ENCODE results near the gene TMEM131L.
"Not testable (repeated sequence)": the region's sequence is repeated elsewhere in the genome, so short reads cannot be mapped to it uniquely, and the experiment has no call there.

TMEM131L gene

GRCh38 chr4:153603835-153604234, 137.7 kb downstream of the TMEM131L start:
- FAIRE-seq (no peak), DNase-seq (ENCODE audit: insufficient read length) (no peak)
- no peak for TF ChIP-seq POLR2AphosphoS5 (IDR thresholded peaks at IDR 0.05; ENCODE audit: low read depth, low read length)
- no peak for TF ChIP-seq TAF1 (IDR thresholded peaks at IDR 0.05; ENCODE audit: borderline replicate concordance, low read depth, low read length)
- TF ChIP-seq POLR2A (IDR thresholded peaks at IDR 0.05; ENCODE audit: low read depth, low read length) = no peak

DNA sequence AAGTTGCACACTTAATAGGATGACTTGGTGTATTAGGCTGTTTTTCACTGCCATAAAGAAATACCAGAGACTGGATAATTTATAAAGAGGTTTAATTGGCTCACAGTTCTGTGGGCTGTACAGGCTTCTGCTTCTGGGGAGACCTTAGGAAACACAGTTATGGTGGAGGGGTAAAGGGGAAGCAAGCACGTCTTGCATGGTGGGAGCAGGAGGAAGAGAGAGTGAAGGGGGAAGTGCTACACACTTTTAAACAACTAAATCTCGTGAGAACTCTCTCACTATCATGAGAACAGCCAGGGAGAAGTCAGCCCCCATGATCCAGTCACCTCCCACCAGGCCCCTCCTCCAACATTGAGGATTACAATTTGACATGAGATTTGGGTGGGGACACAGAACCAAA, 142.9 kb downstream of the TMEM131L start:
- FAIRE-seq; DNase-seq (ENCODE audit: insufficient read length): not testable (repeated sequence)

DNA sequence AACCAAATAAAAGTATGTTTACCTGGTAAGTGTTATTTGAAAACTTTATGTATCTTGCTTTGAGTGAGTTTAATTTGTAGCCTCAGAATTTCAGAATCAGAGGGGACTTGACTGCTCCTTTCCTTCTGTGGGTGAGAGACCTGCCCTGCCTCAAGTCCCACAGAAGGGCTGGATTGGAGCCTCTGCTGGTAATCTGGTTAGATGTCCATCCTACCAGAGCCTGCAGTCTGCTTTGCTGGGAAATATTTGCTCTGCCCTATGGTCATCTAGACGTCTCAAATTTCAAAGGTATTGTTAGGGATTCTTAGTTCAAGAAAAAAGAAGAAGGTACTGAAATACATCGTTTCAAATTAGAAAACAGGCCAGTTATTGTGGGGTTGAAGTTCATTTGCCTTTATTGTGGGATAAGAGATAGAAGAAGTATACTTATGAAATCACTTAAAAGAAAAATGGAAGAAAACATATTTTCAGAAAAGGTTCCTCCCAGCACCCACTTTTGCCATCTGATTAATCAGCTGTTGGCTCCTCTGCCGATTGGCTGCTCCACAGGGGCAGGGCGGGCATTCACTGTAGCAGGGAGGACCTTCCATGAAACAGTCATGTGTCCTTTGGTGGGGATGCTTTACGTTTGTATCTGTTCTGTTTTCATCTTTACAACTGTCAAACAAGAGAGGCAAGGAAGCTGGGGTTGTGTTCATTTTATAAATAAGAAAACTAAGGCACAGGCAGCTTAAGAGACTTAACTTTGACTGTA, 144.6 kb downstream of the TMEM131L start:
- no peak for FAIRE-seq
- DNase-seq (ENCODE audit: insufficient read length) = no peak
- TF ChIP-seq POLR2A (IDR thresholded peaks at IDR 0.05; ENCODE audit: low read depth, low read length) (no peak), POLR2AphosphoS5 (IDR thresholded peaks at IDR 0.05; ENCODE audit: low read depth, low read length) (no peak), TAF1 (IDR thresholded peaks at IDR 0.05; ENCODE audit: borderline replicate concordance, low read depth, low read length) (no peak)

GRCh38 chr4:153611679-153612078, 145.5 kb downstream of the TMEM131L start:
- no peak for FAIRE-seq

GRCh38 chr4:153612878-153613277, 146.7 kb downstream of the TMEM131L start:
- TF ChIP-seq TAF1 (IDR thresholded peaks at IDR 0.05; ENCODE audit: borderline replicate concordance, low read depth, low read length) = no peak
- DNase-seq (ENCODE audit: insufficient read length) (no peak), FAIRE-seq (no peak)

More at GRCh38 chr4:153611679-153612078, 145.5 kb downstream of the TMEM131L start:
- TF ChIP-seq TAF1 (IDR thresholded peaks at IDR 0.05; ENCODE audit: borderline replicate concordance, low read depth, low read length) = no peak
- TF ChIP-seq POLR2A (IDR thresholded peaks at IDR 0.05; ENCODE audit: low read depth, low read length) = no peak
- no peak for TF ChIP-seq POLR2AphosphoS5 (IDR thresholded peaks at IDR 0.05; ENCODE audit: low read depth, low read length)
- no peak for DNase-seq (ENCODE audit: insufficient read length)

DNA sequence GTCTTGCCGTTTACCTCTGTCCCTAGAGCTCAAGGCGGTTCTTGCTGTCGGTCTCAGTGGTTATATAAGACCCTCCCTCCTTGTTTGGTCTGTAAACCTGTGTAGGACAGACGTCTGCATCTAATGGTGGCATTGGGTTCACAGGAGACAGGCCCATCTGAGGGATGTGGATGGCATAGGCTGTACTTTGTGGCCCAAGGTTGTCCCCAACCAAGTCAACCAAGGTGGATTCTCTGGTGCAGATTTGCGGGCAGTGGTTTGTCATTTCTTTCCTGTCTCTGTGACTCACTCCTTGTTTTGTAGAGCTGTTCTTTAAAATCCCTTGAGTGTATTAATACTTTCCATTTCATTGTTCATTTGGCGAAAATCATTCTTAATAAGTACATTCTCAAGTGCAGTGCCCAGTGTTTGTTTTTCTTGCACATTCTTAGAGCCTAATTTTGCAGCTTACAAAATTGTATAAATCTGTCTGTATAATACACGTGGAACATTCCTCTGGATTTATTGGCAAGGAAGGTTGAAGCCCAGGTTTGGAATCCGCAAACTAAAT, 149.9 kb downstream of the TMEM131L start:
- FAIRE-seq = no peak
- no peak for TF ChIP-seq POLR2A (IDR thresholded peaks at IDR 0.05; ENCODE audit: low read depth, low read length)

DNA sequence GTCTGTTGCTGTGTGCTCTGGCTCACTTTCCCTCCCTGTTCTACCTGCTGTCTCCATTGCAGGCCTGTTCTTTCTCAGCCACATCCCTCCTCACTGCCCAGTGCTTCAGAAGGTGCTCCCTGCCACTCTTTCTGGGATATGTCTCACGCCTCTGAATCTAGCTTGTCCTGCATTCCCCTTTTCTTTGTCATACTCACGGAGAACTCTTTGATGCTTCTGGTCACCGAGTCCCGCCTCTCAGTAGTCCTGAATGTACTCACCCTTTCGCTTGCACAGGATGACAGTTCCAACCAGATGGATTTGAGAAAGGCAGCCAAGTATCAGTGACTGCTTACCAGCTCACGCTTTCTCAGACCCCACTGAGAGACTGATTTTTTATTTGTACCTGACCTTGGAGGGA, 152.7 kb downstream of the TMEM131L start:
- no peak for DNase-seq (ENCODE audit: insufficient read length)
- TF ChIP-seq TAF1 (IDR thresholded peaks at IDR 0.05; ENCODE audit: borderline replicate concordance, low read depth, low read length) (no peak), POLR2AphosphoS5 (IDR thresholded peaks at IDR 0.05; ENCODE audit: low read depth, low read length) (no peak), POLR2A (IDR thresholded peaks at IDR 0.05; ENCODE audit: low read depth, low read length) (no peak)
- no peak for FAIRE-seq

More for the DNA sequence above, 149.9 kb downstream of the TMEM131L start:
- no peak for DNase-seq (ENCODE audit: insufficient read length)

DNA sequence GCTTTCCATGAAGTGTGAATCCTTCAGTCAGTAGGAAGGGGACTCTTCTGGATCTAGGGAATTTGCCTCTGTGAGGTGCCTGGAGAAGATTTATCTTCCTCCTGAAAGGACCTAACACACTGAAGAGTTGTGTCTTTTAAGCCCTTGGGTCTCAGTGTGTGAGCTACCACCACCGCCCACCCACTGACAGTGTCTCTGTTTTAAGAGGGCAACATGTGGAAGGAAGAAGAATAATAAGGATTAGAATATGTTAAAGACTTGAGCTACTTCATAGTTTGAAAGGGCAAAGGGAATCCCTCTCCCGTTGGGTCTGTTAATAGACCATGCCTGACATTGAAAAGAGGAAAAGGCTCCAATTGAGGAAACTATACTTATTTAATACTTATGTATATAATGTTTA, 153.7 kb downstream of the TMEM131L start:
- no peak for TF ChIP-seq POLR2A (IDR thresholded peaks at IDR 0.05; ENCODE audit: low read depth, low read length)
- TF ChIP-seq TAF1 (IDR thresholded peaks at IDR 0.05; ENCODE audit: borderline replicate concordance, low read depth, low read length) = no peak
- TF ChIP-seq POLR2AphosphoS5 (IDR thresholded peaks at IDR 0.05; ENCODE audit: low read depth, low read length) = no peak
- DNase-seq (ENCODE audit: insufficient read length) (no peak), FAIRE-seq (no peak)

- TF ChIP-seq POLR2AphosphoS5 (IDR thresholded peaks at IDR 0.05; ENCODE audit: low read depth, low read length) = no peak
- TF ChIP-seq POLR2A (IDR thresholded peaks at IDR 0.05; ENCODE audit: low read depth, low read length) = no peak
- no peak for TF ChIP-seq TAF1 (IDR thresholded peaks at IDR 0.05; ENCODE audit: borderline replicate concordance, low read depth, low read length)
- DNase-seq (ENCODE audit: insufficient read length) = no peak
- no peak for FAIRE-seq
Observed at GRCh38 chr4:153620352-153620751, 154.2 kb downstream of the TMEM131L start.

DNA sequence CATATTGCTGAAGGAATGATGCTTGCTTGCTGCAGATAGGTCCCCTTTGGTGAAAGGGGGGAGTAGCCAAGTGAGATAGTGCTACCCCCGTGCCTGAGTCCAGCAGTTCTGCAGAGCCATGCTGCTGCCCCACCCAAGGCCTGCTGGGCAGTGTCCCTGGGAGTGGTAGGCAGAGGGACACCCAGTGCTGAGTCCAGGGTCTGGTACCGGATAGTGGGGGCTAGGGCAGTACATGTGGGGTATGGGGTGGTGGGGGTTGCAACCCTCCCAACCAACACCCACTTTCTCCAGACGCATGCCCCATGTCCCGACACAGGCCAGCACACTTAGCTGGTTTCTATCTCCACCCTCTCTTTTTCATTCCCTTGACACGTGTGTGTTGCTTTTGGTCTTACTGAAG, 155.9 kb downstream of the TMEM131L start:
- DNase-seq (ENCODE audit: insufficient read length) (no peak), FAIRE-seq (no peak)
- TF ChIP-seq TAF1 (IDR thresholded peaks at IDR 0.05; ENCODE audit: borderline replicate concordance, low read depth, low read length) = no peak
- TF ChIP-seq POLR2A (IDR thresholded peaks at IDR 0.05; ENCODE audit: low read depth, low read length) = no peak
- TF ChIP-seq POLR2AphosphoS5 (IDR thresholded peaks at IDR 0.05; ENCODE audit: low read depth, low read length) = no peak

DNA sequence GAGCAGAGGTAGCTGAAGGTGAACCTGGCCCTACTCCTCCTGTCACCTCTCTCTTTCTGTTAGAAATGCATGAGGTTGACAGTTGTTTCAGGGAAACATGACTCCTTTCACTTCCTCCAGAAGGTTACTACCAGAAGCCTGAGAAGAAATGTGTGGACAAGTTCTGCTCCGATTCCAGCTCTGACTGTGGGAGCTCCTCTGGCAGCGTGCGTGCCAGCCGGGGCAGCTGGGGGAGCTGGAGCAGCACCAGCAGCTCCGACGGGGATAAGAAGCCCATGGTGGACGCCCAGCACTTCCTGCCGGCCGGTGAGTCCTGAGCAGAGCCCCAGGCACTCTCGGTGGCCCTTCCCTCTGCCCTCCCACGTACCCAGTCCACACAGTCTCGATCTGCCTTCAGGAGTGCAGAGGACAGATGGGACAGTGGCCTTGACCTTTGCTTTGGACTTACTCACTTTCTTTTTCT, 156.6 kb downstream of the TMEM131L start:
- FAIRE-seq (no peak), DNase-seq (ENCODE audit: insufficient read length) (no peak)
- 0 out of 2 replicates have a peak, but pooled peaks have one; percentile 18 for TF ChIP-seq POLR2A (IDR thresholded peaks at IDR 0.05; ENCODE audit: low read depth, low read length)
- TF ChIP-seq POLR2AphosphoS5 (IDR thresholded peaks at IDR 0.05; ENCODE audit: low read depth, low read length) = no peak

GRCh38 chr4:153623491-153623890, 157.3 kb downstream of the TMEM131L start:
- no peak for DNase-seq (ENCODE audit: insufficient read length)
- peak; percentile 64 for FAIRE-seq
- no peak for TF ChIP-seq POLR2A (IDR thresholded peaks at IDR 0.05; ENCODE audit: low read depth, low read length)
- TF ChIP-seq TAF1 (IDR thresholded peaks at IDR 0.05; ENCODE audit: borderline replicate concordance, low read depth, low read length) = no peak
- TF ChIP-seq POLR2AphosphoS5 (IDR thresholded peaks at IDR 0.05; ENCODE audit: low read depth, low read length) = no peak

Measured in GM12892 (cell line).